NCI-H2081 treated with DMSO at 0.1 percent for 48 hours (cell line): ENCODE results near the gene DNAAF1.
"Not testable (repeated sequence)": the region's sequence is repeated elsewhere in the genome, so short reads cannot be mapped to it uniquely, and the experiment has no call there.

Source experiments
- DNase-seq: peaks from one replicate; lab custom pipeline; 2025; lab: John Stamatoyannopoulos, UW

DNAAF1 gene

DNA sequence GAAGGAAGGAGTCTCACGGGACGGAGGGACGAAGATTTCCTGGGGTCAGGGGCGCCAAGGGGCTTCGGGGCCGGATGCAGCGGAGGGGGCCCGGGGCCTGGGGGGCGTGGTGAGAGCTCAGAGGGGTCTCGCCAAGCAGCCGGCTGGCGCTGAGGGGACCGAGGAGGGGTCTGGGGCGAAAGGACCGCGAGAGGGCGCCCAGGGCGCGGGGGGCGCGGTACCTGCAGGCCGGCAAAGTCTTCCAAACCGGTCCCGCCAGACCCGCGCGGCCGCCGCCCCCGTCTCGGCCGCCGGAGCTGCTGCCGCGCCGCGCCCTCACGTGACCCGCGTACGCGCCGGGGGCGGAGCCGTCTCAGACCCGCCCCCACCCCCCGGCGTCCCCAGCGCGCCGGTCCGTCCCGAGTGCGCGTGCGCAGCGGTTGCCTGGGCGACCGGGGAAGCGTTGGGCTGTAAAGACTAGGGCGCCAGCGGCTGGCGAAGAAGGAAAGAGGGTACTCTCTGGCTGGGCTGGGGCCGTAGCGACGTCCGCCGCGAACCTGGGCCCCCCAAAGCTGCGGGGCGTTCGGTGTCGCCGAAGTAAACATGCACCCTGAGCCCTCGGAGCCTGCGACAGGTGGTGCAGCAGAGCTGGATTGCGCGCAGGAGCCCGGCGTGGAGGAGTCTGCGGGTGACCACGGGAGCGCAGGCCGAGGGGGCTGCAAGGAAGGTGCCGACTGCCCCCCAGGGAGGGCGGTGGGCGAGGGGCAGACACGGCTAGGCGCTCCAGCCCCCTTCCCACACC is at the start of gene DNAAF1, which contains the start of gene HSDL1:
TSS of gene DNAAF1 (plus strand) at position 450 of the 781 bp plus-strand sequence. CDS start at position 583, 133 bp downstream.
TSS of gene HSDL1 (minus strand) at position 319 of the 781 bp plus-strand sequence. CDS start 13,856 bp downstream, outside the sequence.
- DNase-seq: no peak

DNA sequence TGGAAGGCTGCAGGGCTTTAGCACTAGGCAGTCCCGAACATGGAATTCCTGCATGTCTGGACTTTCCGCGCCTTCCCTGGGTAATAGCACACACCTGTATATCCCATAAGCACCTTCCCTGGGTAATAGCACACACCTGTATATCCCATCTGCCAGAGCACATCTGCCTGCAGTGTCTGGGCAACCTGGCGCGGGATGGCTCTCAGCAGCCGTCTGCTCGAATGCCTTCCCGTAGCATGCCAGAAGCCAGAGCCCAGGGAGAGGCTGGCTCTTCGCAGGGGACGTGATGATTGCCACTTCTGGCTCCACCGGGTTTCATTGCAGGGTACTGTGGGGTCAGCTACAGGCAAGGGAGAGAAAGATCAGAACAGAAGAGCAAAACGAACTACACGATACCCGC is 49.6 kb upstream of the DNAAF1 start:
- DNase-seq: no peak

DNA sequence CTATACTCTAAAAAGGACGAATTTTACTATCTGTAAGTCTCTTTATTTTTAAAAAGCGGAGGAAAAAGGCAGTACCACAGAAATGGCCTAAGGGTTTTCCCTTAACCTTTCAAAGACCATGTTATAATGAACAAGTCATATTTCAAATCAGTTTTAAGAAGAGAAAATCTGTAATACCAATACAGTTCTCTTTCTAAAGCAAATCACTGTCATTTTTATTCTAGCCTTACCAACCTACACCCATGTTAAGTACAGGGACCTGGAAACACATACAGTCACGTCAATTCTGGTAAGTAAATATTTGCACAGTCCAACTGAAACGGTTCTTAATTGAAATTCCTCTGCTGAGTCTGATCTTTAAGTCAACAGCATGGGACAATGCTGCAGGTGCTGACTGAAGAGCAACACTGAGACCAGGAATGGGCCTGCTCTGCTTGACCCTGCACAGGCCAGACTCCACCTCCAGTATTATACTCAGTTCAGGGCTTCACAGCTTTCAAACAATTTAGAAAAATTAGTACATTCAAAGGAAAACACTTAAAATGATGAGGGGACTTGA is 48.6 kb upstream of the DNAAF1 start:
- no peak for DNase-seq

DNA sequence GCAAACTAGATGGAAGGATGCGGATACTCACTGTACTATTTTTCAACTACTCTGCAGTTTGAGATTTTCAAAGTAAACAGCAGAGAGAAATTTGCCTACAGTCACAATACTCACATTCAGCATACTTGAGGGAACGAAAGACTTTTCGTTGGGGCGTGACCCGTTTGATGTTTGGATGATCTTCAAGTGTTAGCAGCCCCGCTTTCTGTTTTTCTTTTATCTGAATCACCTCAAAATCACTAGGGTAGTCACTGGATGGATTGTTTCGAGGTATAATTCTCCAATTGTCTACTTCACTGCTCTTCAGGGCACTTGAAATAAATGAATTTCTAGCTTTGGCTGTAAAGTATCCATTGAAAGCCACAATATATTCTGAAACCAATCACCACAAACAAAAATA is 46.2 kb upstream of the DNAAF1 start:
- no peak for DNase-seq

DNA sequence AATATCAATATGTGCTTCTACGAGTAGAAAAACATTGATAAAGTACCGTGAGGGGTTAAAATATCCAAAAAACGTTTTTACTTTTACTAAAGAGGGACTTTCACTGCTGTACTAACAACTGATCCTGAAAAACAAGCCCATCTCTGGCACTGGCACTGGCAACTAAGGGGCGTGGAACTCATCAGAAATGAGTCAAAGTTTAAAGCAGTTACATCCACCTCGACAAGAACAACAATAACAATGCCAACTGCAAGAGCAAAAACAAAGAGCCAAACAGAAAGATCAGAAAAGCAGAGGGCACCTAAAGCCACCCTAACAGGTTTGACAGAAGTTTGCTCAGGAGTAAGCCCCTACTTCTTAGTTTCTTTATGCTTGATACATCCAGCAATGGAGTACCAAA is 41.4 kb upstream of the DNAAF1 start:
- no peak for DNase-seq

DNA sequence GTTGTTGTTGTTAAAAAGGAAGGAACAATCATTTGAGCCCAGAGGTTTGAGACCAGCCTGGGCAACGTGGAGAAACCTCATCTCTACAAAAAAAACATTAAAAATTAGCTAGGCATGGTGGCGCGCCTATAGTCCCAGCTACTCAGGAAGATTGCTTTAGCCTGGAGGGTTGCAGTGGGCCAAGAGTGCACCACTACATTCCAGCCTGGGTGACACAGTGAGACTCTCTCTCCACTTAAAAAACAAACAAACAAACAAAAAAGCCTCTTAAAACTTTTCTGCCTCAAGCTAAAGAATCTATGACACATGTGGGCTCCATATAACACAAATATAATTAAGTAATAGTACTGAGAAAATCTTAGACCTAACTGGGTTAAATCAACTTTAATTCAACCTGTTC is 40.9 kb upstream of the DNAAF1 start:
- DNase-seq: no peak

DNA sequence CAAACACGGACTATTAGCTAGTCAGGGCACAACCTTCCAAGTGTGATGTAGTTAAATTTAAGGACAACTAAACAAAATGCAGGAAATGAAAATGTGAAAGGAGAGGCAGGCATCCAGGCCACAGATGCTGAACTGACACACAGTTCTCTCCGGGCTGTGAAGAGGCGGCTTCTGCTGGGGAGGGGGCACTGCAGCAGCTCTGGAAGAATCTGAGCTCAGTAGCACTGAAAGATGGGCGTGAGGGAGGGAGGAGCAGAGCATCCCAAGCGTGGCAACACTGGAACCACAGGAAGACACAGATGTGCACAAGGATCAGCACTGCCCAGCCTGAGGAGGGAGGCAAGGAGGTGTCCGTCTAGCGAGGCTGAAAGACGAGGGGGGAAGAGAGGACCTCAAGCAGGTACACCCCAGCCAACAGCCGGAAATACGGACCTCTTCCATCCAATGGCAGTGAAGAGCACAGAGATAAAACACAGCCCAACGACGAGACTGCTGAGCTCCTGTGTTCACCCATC is 39.8 kb upstream of the DNAAF1 start:
- no peak for DNase-seq

DNA sequence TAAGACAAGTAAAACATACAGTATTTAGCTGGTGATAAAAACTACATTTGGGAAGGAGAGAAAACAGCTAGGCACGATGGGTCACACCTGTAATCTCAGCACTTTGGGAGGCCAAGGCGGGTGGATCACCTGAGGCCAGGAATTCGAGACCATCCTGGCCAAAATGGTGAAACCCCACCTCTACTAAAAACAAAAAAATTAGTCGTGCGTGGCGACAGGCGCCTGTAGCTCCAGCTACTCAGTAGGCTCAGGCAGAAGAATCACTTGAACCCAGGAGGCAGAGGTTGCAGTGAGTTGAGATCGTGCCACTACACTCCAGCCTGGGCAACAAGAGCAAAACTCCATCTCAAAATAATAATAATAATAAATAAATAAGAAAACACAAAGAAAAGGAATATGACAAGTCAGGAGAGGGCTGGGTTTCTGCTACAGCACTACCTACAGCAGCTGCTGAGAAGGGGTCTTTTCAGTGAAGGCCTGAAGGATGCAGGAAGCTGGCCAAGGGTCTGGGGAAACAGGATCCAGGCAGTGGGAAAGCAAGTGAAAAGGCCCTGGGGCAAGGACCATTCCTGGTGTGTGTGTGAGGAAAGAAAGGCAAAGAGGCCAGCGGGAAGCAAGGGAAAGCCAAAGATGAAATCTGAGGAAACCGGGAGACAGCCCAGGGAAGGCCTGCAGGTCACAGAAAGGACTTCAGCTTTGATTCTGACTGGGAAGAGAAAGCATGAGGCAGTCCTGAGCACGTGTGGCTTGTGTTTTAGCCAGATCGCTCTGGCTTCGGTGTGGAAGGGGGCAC is 39.0 kb upstream of the DNAAF1 start:
- DNase-seq: no peak

DNA sequence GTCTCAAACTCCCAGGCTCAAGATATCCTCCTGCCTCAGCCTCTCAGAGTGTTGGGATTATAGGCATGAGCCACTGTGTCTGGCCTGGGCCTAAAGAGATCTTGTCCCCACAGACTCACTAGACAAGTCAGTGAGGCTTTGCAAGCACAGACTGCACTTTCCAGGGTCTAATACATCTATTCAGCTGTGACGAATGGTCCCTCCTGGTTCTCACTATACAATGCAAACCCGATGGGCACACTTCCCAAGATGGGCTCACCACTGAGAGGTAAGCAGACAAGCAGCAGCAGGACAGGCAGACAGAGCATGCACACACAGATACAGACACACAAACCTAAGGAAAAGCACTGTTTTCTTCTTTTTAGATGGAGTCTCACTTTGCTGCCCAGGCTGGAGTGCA is 37.2 kb upstream of the DNAAF1 start:
- no peak for DNase-seq

DNA sequence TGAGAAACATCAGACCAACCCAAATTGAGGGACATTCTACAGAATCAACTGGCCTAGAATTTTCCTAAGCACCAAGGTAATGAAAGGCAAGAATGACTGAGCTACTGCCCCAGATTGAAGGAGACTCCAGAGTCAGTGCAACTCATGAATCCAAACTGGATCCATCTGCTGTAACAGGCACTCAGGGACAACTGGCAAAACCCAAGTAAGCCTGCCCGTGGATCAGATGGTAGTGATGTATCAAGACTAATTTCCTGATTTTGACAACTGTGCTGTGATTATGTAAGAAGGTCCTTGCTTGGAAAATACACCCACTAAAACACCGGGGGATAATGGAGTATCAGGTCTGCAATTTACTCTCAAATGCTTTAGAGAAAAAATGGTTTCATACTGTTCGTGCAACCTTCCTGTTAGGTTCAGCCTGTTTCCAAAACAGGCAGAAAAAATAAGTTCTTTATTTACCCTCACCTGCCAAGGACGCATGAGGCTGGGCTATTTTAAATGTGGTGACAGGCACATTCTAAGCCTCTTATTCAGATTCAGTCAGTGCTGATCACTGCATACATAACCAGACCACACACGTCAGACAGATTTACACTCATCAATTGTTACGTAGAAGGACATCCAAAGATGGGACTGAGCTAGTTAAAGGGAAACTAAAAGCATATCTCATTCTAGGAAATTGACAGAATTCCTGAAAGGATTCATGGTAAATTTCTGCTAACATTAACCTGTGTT is 35.3 kb upstream of the DNAAF1 start:
- DNase-seq: no peak

DNA sequence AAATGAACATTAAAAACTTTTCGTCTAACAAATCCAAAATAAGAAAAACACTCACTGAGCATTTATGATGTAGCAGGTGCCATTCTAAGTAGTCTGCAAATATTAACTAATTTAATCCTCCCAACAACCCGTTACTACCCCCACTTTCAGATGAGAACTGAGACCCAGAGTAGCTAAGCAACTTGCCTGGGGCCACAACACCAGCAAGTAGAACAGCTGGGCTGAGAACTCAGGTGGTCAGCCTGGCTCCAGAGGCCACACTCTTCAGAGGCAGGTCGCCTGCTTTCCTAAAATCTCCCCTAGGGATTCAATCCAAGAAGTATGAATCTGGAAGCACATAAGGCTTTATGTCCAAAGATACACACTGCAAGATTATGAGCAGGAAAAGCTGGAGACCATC is 34.6 kb upstream of the DNAAF1 start:
- DNase-seq: no peak

DNA sequence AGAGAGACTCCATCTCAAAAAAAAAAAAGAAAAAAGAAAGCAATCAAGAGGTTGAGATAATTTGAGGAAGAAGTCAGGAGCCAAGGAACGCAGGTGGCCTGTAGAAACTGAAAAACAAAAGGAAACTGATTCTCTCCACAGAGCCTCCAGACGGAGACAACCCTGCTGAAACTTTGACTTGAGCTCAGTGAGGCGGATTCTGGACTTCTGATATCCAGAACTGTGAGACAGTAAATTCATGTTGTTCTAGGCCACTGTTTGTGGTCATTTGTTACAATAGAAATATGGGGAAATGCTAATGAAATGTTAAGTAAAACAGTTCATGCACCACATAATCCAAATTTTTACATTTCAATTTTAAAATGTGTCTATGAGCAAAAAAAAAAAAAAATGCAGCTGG is 33.6 kb upstream of the DNAAF1 start:
- no peak for DNase-seq

DNA sequence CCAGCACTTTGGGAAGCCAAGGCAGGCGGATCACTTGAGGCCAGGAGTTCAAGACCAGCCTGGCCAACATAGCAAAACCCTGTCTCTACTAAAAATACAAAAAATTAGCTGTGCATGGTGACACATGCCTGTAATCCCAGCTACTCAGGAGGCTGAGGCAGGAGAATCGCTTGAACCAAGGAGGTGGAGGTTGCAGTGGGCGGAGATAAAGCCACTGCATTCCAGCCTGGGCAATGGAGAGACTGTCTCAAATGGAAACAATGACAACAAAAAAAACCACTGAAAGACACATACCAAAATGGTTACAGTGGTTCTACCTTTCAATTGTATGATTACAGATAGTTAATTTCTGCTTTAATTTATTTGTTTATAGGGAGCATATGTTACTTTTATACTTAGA is 33.2 kb upstream of the DNAAF1 start:
- not testable (repeated sequence) for DNase-seq

DNA sequence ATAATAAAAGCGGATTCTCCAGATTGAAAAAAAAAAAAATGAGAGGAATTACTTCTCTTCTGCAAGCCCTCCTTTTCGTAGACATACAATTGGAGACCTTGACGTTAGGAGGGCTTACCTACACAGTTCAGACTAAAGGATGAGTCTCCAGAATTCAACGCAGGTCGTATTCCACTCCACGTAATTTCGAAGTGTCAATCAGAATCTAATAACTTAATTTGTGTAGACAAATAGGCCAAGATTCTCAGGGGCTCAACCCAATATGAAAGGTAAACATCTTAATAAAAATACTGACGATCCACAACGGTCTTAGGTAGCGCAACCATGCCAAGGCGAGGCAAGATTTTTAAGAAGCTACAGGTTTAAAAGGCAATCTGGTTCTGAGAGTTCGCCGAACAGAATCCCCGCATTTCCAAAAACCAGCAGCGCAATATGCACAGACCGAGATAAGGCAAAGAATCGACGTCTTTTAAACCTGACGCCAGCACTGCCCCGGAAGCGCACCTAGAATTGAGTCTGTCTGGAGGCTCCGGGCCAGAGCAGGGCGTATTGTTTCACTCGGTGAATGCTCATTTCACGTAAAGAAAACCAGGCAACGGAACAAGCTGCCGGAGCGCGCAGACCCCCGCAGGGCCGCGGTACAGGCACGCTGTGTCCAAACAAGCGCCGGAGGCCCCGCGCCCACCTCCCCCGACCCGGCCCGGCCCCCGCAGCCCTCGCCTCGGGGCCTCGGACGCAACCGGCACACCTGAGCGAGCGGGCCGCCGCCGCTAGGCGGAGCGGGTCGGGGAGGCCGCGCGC is 29.0 kb upstream of the DNAAF1 start:
- DNase-seq: no peak

DNA sequence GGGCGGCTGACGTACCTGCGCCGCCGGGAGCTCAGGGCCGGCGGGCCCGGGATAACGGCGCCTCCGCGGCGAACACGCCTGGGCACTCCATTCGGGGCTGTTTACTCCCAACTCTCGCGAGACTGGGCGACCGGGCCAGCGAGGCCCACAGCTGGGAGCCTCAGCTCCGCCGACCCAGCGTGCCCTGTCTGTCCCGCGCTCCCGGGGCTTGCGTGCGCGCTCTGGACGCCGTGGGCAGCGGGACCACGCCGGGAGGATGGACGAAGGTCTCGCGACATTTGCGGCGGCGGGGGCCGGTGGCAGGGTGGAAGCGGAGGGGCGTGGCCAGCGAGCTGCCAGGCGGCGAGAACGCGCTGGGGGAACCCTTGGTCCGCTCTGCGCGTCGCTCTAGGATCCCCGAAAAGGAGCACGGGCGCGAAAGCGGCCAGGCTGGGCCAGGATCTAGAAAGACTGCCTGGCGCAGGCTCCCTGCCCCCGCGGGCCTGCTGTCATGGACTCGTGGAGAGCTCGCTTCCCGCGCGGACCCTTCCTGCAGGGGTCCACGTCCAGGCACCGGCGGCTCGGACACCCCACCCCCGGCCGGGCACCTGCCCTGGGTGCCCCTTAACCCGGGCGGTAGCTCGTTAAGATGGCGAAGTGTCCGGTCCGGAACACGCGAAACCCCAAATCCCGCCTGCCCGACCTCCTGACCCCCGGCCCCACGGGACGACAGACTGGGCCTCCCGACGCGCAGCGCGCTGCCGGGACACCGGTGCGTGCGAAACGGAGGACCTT is 28.2 kb upstream of the DNAAF1 start, which contains the start of gene MBTPS1:
TSS of gene MBTPS1 (minus strand) at position 223 of the 774 bp plus-strand sequence. CDS start 15,159 bp downstream, outside the sequence.
- peak; percentile 62 for DNase-seq

DNA sequence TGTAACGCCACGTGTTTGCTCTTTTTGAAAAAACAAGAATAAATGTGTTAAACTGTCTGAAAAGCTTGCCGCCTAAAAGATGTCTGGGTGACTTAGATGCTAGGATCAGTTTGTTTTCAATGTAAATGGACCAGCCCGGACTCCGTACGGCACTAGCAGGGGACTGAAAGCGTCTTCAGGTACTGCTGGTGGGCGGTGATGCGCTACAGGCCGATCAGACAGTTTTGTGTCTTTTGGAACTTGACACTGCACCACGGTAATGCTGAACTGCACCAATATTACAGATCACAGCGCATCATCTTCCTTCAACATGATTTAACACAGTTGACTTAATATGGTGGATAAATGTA is 27.6 kb upstream of the DNAAF1 start:
- no peak for DNase-seq

DNA sequence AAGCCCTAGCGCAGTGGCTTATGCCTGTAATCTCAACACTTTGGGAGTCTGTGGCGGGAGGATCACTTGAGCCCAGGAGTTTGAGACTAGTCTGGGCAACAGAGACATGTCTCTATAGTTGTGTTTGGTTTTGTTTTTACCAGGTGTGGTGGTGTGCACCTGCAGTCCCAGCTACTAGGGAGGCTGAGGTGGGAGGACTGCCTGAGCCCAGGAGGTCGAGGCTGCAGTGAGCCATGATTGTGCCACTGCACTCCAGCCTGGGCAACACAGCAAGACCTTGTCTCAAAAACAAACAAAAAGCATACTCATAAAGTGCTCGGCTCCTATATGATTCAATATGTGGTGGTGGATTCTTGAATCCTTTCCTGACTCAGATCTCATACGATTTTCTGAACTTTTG is 26.8 kb upstream of the DNAAF1 start:
- not testable (repeated sequence) for DNase-seq

DNA sequence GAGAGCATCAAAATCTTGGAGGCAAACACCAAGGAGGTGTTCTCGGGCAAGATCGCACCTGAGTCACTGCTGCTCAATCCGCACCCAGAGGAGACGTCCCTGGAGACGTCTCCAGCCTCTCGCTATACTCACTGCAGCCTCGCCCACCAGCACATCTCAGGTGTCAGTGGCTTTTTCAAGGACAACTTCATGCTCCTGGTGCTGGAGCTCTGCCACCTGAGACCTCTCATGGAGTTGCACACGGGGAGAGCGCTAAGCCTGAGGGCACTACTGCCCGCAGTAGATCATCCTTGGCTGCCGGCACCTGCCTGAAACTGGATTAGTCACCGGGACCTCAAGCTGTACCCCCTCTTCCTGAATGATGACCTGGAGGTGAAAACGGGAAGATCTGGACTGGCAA is 25.7 kb upstream of the DNAAF1 start:
- no peak for DNase-seq

DNA sequence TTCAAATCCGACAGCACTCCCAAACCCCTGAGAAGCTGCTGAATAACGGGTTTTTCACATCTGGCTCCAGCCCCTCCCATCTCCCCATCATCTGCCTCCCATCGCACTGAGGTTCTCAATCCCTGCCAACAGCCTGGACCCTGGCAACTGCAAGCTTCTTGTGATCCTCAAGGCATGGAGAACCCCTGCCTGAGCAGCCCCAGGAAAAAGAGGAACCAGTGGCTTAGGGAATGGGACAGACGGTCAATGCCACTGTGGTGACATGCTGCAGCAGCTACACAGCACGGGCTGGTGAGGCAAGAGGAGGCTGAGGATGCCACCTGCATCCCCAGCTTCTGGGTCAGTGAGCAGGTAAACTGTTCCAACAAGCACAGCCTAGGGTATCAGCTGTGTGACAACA is 25.1 kb upstream of the DNAAF1 start:
- no peak for DNase-seq

DNA sequence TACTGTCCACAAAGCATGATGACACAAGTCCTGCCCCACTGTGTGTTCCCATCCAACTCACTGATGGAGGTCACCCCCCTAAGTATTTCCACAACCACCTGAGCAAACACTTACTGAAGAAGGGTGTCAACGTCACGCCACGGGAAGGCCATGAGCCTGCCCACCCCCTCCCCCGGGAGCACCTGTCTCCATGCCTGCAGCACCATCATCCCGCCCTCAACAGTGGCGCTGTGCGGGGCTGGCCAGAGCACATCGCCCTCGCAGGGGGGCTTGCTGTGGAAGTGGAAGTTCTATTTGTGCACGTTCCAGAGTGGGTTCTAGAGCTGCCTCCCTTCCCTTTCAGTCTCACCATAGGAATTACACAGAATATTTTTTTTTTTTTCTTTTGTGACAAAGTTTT is 24.1 kb upstream of the DNAAF1 start:
- DNase-seq: no peak
